Activated gamma-delta T cell treated with anti-CD3 and anti-CD28 coated beads, Interleukin-2, amount 50 U/mL, for 16 hours (primary cell): ENCODE data around the gene GHITM.
"Not testable (repeated sequence)": the region's sequence is repeated elsewhere in the genome, so short reads cannot be mapped to it uniquely, and the experiment has no call there.

Experiments used
- DNase-seq: peaks from one replicate; pipeline ENCODE4 v3.0.0-alpha.2; 2020; ENCODE audit warnings: low read depth

GHITM gene

DNA sequence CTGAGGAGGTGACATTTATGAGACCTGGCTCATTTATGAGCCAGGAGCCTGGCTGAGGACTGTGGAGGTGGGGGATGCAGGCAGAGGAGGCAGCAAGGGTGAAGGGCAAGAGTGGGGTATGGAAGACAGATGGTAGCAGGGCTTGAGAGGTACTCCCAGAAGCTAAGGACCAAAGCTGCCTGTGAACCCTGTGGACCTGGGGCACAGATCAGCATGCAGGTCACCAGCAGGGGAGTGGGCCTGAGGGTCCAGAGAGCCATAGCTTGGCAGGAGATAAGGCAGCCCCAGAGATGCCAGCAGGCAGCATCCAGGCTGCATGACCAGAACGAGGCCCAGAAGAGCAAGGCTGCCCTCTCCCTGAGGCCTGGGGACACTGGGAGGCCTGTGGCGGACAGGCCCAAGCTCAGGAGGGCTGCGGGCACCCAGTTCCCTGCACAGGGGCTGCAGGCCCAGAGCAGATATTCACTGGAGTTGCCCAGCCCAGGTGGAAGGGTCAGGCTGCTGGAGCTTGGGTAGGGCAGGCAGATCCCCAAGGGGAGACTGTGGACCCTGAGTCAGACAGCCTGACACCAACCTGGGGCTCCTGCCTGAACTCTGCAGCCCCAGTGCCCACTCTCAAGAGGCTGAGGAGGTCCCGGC is 37.6 kb downstream of the GHITM start:
- DNase-seq: no peak

DNA sequence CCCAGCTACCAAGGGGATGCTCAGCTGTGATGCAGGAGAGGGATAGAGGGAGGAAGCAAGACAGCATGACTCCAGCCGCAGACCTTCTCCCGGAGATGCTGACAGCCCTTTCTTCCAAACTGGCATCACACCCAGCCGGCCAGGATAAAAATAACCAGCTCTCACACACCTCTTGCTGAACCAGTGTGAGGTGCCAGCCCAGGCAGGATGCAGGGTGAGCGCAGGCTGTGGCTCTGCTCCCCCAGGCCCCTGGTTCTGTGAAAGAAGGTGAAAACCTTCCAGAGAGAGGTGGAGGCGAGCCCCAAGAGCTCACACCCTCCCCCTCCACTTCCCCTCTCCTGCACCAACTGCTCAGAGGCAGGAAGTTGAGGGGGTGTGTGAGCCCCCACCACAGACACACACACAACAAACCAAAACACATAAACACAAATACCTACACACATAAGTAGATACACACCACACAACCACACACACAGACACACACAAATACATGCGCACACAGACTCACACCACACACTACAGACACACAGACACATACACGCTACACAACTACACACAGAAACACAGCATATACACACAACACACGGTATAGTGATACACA is 38.3 kb downstream of the GHITM start:
- DNase-seq: peak; percentile 51

DNA sequence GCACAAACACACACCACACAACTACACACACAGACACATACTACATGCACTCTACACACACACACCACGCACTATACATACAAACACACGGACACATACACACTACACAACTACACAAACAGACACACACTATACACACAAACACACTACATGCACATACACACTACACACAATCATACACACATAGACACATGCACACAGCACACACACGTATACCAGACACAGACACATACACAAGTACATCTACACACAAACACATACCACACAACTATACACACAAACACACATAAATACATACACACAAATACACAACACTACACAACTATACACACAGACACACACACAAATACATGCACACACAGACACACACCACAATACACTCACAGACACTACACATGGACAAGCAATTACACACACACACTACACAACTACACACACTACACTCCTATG is 38.9 kb downstream of the GHITM start:
- no peak for DNase-seq

DNA sequence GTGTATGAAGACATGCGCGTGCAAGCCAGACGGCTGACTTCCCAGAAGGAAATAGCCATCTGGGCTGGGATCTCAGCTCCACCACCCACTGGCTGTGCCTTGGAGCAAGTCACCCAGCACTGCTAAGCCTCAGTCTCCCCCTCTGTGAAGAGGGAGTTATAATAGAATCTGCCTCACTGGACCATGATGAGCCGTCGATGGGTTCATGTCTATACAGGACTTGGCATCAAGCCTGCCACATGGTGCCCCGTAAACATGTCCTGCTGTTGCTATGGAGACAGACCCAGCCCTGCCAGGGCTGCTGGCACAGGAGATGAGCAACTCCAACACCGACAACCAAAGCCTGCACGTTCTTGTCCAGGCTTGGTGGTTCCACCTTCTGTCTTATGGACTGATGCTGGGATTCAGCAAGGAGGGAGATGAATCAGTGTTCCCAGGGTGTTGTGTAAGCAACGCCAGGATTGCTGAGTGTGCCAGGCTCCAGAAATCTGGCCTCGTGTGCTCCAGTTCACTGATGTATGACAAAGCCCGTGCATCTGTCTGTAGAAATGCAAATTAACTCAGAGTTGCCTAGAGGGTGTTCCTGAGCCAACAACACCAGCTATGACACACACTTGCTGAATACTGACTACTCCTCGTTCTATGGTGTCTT is 39.9 kb downstream of the GHITM start:
- no peak for DNase-seq

DNA sequence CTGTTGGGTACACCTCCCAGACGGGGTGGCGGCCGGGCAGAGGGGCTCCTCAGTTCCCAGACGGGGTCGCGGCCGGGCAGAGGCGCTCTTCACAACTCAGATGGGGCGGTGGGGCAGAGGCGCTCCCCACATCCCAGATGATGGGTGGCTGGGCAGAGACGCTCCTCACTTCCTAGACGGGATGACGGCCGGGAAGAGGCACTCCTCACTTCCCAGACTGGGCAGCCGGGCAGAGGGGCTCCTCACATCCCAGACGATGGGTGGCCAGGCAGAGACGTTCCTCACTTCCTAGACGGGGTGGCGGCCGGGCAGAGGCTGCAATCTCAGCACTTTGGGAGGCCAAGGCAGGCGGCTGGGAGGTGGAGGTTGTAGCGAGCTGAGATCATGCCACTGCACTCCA is 41.1 kb downstream of the GHITM start:
- not testable (repeated sequence) for DNase-seq

DNA sequence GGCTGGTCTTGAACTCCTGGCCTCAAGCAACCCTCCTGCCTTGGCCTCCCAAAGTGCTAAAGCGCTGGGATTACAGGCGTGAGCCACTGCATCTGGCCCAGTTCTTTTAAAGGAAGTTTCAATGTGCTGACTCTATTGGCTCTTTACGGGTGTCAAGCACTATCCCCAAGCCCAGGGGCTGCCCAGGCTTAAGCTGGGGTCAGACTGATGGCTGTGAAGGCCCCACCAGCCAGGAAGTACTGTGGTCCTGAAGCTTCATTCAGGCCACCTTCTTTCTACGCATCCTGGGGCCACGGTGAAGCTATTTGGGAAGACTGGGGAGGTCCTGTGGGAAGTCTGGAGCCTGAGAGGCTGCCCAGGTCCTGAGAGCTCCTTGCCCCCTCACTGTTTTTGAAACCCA is 42.3 kb downstream of the GHITM start:
- no peak for DNase-seq

DNA sequence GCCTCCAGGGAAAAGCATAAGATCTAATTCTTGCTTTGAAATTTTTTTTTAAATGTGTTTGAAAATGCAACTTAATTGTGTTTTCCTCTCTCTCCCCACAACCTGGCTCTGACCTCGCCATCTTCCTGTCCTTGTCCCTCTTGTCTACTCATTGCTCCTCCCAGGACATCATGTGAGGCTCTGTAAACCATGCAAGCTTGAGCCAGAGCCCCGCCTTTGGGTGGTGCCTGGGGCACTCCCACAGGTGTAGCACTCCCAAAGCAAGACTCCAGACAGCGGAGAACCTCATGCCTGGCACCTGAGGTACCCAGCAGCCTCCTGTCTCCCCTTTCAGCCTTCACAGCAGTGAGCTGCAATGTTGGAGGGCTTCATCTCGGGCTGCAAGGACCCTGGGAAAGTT is 45.2 kb downstream of the GHITM start:
- DNase-seq: no peak

DNA sequence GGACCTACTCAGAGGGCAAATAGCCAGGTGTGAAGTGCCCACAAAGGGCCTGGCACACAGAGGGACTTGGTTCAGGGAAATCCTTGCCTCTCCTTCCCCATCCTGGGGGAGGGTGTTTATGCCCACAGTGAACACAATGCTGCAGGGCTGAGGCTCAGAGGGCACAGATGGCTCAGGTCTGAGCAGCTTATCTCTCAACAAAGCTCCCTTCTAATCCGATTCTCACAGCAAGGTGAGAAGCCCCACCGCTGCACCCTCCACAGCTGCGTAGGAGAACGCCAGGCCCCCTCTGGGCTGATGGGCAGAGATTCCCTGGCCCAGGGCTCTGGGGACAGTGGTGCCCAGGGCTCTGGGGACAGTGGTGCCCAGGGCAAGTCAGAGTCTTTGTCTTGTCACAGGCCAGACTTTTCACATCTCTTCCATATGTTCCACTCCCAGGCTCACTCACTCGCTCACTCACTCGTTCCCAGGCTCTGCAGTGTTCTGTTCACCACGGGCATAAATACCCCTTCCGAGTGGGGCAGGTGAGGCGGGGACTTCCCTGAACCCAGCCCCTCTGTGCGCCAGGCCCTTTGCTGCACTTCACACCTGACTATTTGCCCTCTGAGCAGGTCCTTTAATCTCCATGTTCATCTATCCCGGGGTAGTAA is 46.3 kb downstream of the GHITM start:
- DNase-seq: no peak

DNA sequence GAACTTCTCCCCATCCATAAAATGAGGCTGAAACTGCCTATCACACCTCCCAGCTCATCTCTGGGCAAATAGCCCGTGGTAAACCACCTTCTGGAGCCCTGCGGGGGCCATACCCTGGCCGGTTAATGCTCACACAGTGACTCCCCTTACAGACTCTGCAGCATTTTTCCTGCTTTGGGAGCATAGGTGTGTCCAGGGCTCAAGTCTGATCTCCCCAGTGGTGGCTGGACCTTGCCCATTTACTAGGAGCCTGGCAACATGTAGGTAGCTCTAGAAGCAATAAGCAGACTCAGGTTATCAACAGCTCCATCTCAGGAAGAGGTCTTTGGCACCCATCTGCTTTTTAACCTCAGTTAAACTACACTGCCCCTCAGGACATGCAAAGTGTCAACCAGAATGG is 49.5 kb downstream of the GHITM start:
- no peak for DNase-seq

DNA sequence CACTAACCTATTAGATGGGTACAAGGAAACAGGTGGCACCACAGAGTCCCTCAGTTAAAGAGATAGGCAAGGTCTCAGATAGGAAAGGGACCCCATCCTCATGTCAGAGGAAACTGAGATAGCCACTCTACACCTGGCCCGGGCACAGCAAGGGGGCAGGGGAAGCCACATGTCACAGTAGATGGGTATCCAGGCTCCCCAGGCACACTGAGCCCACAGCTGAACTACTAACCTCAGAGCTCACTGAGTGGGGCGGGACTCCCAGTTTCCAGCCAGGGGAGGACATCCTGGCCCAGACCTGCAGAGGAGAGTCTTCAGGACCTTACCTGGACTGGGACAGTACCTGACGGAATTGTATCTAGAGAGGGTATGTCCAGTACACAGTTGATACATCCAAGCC is 51.3 kb downstream of the GHITM start:
- DNase-seq: no peak

DNA sequence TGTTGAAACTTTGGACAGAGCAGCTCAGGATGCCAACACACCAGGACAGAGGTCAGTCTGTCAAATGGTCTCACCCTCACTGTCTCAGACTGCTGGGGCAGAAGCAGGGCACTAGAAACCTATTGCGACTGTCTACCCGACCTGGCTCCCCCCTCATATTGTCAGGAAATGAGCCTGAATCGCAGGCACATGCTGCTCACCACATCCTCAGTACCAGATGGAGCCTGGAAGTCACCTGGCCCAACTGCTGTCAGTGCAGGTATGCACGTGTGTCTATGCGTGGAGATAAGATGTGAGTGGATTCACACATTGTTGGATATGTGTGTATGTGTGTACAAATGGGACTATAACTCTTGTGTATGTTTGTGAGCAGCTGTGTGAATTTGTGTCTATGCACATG is 51.8 kb downstream of the GHITM start:
- DNase-seq: no peak

DNA sequence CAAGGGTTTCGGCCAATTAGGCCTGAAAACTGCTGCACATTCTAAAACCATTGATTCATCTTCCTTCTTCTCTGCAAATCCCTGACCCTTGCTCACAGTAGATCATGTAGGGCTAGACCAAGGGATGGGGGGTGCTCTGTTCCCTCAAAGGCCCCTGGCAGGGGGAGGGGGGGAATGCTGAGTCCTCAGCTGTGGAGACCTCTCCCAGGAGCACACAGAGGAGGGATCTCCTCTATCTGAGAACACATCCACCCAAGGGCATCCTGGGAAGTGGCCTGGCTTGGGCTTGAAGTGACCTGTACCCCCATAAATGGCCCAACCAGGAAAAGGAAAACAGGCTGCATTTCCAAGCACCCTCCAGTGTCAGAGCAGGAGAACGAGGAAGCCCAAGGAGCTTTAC is 54.0 kb downstream of the GHITM start:
- DNase-seq: no peak

DNA sequence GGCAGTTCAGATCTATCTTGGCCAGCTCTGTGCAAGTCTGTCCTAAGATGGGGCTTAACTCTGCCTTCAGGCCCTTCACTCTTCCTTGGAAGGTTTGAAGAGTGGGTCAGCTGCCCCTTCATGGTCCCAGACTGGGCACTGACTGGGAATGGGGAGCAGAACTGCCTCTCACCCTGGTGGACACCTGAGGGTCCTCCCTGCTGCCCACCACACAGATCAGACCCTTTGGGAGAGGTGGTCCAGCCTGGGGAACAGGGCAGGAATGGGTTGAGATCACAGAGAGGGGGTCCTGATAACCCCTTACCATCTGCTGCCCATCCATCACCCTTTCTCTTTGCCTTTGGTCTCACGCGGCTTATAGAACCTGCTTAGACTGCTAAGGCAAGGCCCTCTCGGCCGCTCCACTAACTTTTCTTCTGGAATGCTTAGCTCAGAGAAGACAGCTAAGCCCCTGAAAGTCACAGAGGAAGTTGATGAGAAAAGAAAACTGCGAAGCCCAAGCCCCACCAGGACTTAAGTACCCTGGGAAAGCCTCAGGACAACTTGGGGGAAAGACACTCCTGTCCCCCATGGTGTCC is 54.6 kb downstream of the GHITM start:
- no peak for DNase-seq

DNA sequence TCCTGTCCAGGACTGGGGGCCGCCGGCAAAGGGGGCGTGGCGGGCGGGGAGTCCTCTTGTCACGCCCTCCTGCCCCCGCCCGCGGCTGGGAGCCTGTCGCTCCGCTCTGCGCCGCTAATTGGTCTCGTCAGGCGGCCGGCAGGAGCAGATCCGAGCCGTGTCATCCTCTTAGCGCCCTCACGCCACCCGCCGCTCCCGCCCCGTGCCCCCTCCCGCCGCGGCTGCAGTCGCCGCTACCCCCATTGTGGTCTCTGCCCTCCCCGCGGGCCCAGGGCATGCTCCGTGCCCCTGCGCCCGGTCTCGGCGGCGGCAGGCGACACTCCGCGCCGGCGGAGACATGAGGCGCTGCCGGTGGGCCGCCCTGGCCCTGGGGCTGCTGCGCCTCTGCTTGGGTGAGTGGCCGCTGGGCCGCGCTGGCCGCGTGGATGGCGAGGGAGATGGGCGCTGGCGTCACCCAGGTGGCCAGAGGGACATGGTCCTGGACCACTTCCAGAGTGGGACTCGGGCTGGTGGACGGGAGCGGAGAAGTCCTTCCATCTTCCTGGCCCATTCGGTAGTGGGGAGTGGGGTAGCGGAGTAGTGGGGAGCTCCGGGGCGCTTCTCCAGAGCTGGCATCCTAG is 55.2 kb downstream of the GHITM start, which contains the start of gene CDHR1:
Gene CDHR1, plus strand, starts transcription at position 114 of the 620 bp plus-strand sequence. Its CDS starts 224 bp downstream, at position 338.
- peak; percentile 37 for DNase-seq

DNA sequence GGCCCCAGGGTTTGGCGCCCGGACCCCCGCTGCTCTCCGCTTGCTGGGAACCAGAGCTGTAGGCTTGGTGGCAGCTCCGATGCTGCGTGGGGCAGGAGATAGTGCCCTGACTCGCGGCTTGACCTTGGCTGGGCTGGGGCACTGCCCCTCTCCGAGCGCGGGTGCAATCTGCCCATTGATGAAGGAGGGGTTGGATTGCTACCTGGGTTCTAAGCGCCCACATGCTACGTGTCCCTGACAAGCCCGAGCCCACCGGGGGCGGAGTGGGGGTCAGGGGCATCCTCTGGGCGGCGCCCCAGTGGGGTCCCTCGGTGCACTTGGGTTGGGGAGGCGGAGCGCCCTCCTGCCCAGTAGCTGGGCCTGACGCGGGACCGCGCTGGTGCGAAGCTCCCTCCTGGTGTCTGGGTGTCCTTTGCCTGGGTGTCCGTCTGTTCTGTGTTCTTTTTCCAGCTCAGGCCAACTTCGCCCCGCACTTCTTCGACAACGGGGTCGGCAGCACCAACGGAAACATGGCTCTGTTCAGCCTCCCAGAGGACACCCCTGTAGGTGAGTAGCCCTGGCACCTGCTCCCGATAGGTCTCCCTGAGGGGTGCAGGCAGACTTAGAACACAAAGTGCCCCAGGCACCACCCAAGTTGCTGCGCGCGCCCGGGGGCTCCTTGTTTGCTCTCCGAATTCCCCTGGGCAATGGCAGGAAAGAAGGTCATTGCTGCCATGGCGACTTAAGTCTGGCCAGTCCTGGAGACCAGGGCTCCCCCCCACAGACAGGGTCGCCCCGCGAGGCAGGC is 55.9 kb downstream of the GHITM start:
- no peak for DNase-seq

DNA sequence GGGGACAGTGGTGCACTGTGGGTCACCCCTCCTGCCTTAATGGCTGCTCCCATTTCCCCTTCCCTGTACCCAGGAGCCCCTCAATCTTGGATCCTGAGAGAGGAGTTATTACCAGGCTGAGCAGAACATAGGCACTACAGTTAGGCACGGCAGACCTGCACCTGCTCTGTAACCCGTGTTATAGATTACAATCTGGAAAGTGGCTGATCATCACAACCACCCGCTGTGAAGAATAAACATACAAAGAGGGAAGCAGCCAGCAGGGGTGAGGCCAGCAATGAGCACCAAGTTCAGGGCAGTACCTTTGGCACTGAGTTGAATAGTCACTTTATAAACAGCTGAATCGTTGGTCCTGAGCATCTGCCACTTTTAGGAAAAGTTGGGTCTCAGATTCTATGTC is 56.8 kb downstream of the GHITM start:
- DNase-seq: no peak

DNA sequence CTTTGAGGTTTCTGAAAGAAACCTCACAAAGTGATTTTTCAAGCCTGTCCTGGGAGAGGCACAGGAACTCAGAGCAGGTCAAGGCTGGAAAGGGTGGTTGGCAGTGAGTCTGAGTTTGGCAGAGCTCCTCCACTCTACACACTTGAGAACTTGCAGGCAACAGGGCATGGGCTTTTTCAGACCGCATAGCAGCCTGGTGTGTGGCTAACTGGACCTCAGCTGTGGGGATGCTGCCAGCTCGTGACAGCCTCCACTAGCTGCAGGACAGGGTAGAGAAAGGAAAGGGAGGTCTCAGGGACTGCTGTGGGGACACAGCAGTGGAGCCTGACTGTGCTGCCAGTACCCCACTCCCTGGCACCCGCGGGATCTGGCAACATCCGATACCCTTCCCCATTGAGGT is 57.6 kb downstream of the GHITM start:
- no peak for DNase-seq

DNA sequence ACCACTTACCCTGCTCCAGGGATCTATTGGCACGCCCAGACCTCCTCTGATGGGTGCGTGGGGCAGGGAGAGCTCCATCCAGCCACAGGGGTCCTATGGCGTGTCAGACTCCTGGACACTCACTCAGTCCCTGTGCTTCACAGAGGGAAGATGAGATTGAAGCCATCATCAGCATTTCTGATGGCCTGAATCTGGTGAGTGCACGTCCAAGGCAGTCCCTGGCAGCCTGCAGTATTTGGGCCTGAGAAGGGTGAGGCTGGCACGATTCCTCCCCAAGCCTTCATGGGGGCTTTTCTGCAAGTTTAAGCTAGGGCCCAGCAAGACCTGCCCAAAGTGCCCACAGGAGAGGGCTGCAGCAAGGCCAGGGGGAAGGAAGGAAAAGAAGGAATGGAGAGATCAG is 58.3 kb downstream of the GHITM start:
- no peak for DNase-seq

DNA sequence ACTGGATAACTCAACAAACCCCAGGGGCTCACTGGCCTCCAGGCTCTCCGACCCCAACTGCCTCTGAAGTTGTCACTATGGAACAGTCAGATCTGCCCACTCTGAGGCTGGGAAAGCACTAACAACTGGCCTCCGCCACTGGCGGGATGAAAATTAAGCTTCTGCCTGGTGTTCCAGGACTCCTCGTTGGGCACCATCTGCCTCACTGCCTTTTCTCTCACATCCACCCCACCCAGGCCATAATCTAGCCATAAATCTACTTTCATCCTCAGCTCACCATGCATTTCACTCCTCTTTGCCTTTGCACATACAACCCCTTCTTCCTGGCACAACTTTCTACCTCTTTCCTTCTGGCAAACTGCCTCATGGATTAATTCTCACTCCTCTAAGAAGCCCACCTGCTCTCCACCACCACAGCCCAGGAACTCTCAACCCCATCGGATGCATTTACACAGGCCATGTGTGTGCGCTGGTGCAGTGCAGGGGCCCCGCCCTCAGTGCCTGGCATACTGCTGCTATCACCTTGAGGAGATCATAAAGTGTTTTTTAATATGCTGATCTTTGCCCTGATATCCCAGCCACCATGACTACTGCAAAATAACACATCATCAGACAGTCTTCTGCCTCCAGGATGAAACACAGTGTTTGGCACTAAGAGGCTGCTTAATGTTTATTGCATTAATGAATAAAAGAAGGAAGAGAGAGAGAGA is 59.1 kb downstream of the GHITM start:
- DNase-seq: no peak

DNA sequence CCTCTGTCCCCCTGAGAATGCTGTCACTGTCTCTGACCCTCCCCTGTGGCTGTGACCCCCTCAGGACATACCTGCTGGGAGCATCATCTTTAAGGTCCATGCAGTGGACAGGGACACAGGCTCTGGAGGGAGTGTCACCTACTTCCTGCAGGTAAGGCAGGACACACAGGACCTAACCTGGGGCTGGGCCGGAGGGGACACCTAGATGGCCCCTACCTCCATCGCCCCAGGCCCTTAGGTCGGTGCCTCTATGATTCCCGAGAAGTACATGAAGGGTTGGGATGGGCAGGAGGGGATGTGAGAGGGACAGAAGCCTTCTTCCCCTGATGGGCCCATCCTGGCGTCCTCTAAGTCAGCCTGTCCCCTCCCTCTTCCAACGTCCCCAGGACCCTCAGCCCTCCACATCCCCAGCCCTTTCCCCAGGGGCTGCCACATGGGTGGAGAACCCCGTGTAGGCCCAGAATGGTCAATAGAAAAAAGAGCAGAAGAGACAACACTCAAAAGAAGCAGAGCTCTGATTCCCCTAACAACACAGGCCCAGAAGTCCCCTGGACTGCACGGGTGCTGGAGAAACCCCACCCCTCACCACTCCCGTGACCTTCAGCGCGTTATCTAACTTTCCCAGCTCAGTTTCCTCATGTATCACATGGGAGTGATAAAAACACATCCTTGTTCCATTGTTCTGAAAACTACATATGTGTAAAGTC is 61.4 kb downstream of the GHITM start:
- DNase-seq: no peak
